Gastroesophageal sphincter (tissue), 4 donors: ENCODE data around the gene TTN. TPM values are rescaled to one million over a fixed set of nuclear protein-coding genes. Genes with fewer than 3 reads are reported as not detected.
"Not testable (repeated sequence)": the region's sequence is repeated elsewhere in the genome, so short reads cannot be mapped to it uniquely, and the experiment has no call there.

Source experiments
- ATAC-seq: fragments of 150-250 bp; one replicate; pipeline ENCODE4 v1.9.1; 2016; ENCODE audit warnings: mild to moderate bottlenecking, moderate library complexity
- H3K27ac ChIP-seq, 4 donors: fragments of 200-600 bp; sonication (generic) in 3 of 4; 1 replicate in 3 of 4; 2 replicates in 1 of 4; pipeline ENCODE4 v1.5.1; 2016 to 2019
- H3K27me3 ChIP-seq: fragments of 200-600 bp; sonication (generic); one replicate; pipeline ENCODE4 v1.5.1; 2019
- H3K36me3 ChIP-seq, 2 donors: fragments of 200-600 bp; sonication (generic); one replicate each; pipeline ENCODE4 v1.5.1; 2019; ENCODE audit warnings: control low read depth in 1 of 2
- H3K4me1 ChIP-seq, 3 donors: fragments of 200-600 bp; sonication (generic); 1 replicate in 2 of 3; 2 replicates in 1 of 3; pipeline ENCODE4 v1.5.1; 2016 to 2019; ENCODE audit warnings: control low read depth in 2 of 3
- H3K4me3 ChIP-seq, 2 donors: fragments of 200-600 bp; sonication (generic); one replicate each; pipeline ENCODE4 v1.5.1; 2019; ENCODE audit warnings: mild to moderate bottlenecking in 1 of 2, moderate library complexity in 1 of 2
- H3K9me3 ChIP-seq, 3 donors: fragments of 200-600 bp; sonication (generic); one replicate each; pipeline ENCODE4 v1.5.1; 2017 to 2019; ENCODE audit warnings: control low read depth in 2 of 3
- CTCF ChIP-seq, 4 experiments: fragments of 200-600 bp in 2 of 4; fragments of 450-650 bp in 2 of 4; sonication (generic) in 1 of 4; IDR thresholded peaks; one replicate each; pipeline ENCODE4 v1.5.1; 2017 to 2019; ENCODE audit warnings: antibody characterized with exemption in 4 of 4, mild to moderate bottlenecking in 2 of 4, moderate library complexity in 2 of 4
- EP300 ChIP-seq: sonication (generic); formaldehyde crosslinking; IDR thresholded peaks from one replicate; pipeline ENCODE4 v1.6.1; 2017; ENCODE audit warnings: antibody characterized with exemption, mild to moderate bottlenecking
- POLR2A ChIP-seq, 2 donors: fragments of 450-650 bp; IDR thresholded peaks; one replicate each; pipeline ENCODE4 v1.6.1; 2017; ENCODE audit warnings: antibody characterized with exemption in 2 of 2, mild to moderate bottlenecking in 2 of 2, moderate library complexity in 1 of 2
- POLR2AphosphoS5 ChIP-seq: sonication (generic); formaldehyde crosslinking; IDR thresholded peaks from one replicate; pipeline ENCODE4 v1.6.1; 2017; ENCODE audit warnings: antibody characterized with exemption
- WGBS, 2 donors: methylation state at CpG; one replicate each; pipeline ENCODE4 v1.1.5; 2018; ENCODE audit warnings: low coverage in 1 of 2; 5-methylcytosine and 5-hydroxymethylcytosine counted together
- total RNA-seq, 4 donors: library from RNA; depleted of rRNA; stranded (reverse); fragments of >200 nt; gene quantifications; one replicate each; pipeline ENCODE4 v1.1.0, GENCODE V29; 2016

The TTN gene
- total RNA-seq, 4 donors from 2014 or later = 5.0 to 12.8 (median 8.3) TPM

- WGBS, 2 donors = 91 to 93% methylated on average over 5 of the region's 5 CpGs
- Histone ChIP-seq H3K4me3 (no peak overlapping the region), H3K36me3 (peaks cover 0 to 27% of the 10 kb centered on the region in 2 donors), H3K4me1 (peaks cover 0 to 12% (median 0%) of the 10 kb centered on the region in 3 donors), H3K9me3 (no peaks in the 10 kb centered on the region), H3K27ac (no peak overlapping the region), H3K27me3 (no peaks in the 10 kb centered on the region)
- TF ChIP-seq EP300 (no peak), CTCF (IDR thresholded peaks at IDR 0.05) (no peak), POLR2A (IDR thresholded peaks at IDR 0.05) (no peak), POLR2AphosphoS5 (no peak)
- no peak for ATAC-seq
Measured at GRCh38 chr2:178528647-178529046, 278.6 kb downstream of the TTN start.

DNA sequence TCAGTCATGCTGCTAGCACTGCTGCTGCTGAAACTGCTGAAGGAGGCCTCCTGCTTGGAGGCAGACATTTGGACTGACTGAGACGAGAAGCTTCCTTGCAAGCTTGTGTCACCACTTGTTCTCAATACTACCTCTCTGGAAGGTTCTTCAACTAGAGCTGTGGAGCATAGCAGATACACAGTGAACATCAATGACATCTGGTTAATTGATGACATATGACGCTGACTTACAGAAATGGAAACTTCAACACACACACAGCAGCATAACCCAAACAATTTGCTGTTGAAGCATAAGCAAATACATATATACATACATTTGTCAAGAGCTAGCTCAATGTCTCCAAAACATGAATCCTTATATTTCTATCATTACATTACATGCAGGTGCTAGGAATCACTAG is 279.6 kb downstream of the TTN start:
- peaks cover 0 to 16% of the 10 kb centered on the region in 2 donors for H3K36me3 ChIP-seq
- no peak overlapping the region for H3K27ac ChIP-seq
- no peak for ATAC-seq
- no peak overlapping the region for H3K4me3 ChIP-seq
- 83 to 100% methylated on average over 1 of the region's 2 CpGs for WGBS, 2 donors
- H3K27me3 ChIP-seq = no peaks in the 10 kb centered on the region
- H3K9me3 ChIP-seq = no peaks in the 10 kb centered on the region
- H3K4me1 ChIP-seq = peaks cover 0 to 12% (median 0%) of the 10 kb centered on the region in 3 donors
- TF ChIP-seq CTCF (IDR thresholded peaks at IDR 0.05) (no peak), EP300 (no peak), POLR2AphosphoS5 (no peak)

DNA sequence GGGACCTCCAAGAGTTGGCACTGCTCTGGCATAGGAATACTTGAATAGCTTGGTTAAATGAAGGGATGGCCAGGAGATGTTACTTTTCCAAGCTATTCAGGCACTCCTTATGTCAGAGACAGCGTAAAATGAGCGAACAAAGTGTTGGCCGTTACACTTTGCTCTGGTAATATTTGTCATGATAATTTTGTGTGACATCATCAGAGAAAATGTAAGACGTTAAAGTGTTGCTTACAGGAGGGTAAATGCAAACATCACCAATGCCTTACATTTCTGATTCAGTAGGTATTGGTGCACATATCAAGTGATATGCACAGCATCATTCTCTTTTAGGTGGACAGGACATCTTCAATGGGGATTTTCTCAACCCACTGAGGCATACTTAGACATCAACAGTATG is 281.0 kb downstream of the TTN start:
- peaks cover 0 to 3% of the 10 kb centered on the region in 2 donors for H3K36me3 ChIP-seq
- H3K4me1 ChIP-seq = peaks cover 0 to 12% (median 0%) of the 10 kb centered on the region in 3 donors
- H3K9me3 ChIP-seq = no peaks in the 10 kb centered on the region
- TF ChIP-seq EP300 (no peak), CTCF (IDR thresholded peaks at IDR 0.05) (no peak), POLR2AphosphoS5 (no peak), POLR2A (IDR thresholded peaks at IDR 0.05) (no peak)
- no peak overlapping the region for H3K4me3 ChIP-seq
- ATAC-seq = no peak
- 94 to 98% methylated on average over 4 of the region's 4 CpGs for WGBS, 2 donors
- no peak overlapping the region for H3K27ac ChIP-seq
- no peaks in the 10 kb centered on the region for H3K27me3 ChIP-seq

GRCh38 chr2:178525460-178525859 is 281.8 kb downstream of the TTN start:
- not testable (repeated sequence) for H3K27ac ChIP-seq, H3K27me3 ChIP-seq, H3K36me3 ChIP-seq, H3K9me3 ChIP-seq, H3K4me3 ChIP-seq, ATAC-seq
- peaks cover 0 to 12% (median 0%) of the 10 kb centered on the region in 3 donors for H3K4me1 ChIP-seq
- WGBS, 2 donors = 71 to 75% methylated on average over 1 of the region's 1 CpG

GRCh38 chr2:178525010-178525409 is 282.2 kb downstream of the TTN start:
- H3K27ac ChIP-seq, H3K9me3 ChIP-seq, H3K4me3 ChIP-seq, H3K27me3 ChIP-seq, H3K36me3 ChIP-seq, ATAC-seq: not testable (repeated sequence)
- H3K4me1 ChIP-seq = peaks cover 0 to 12% (median 0%) of the 10 kb centered on the region in 3 donors
- 60 to 90% methylated on average over 1 to 4 of the region's 5 CpGs for WGBS, 2 donors

GRCh38 chr2:178523596-178524134 is 283.6 kb downstream of the TTN start:
- Histone ChIP-seq H3K9me3 (no peaks in the 10 kb centered on the region), H3K27ac (peak overlapping the region; percentile 35 to 84 (median 77)), H3K4me3 (peak overlapping the region; percentile 60), H3K27me3 (no peaks in the 10 kb centered on the region), H3K4me1 (peaks cover 0 to 12% (median 0%) of the 10 kb centered on the region in 3 donors), H3K36me3 (peaks cover 0 to 12% of the 10 kb centered on the region in 2 donors)
- TF ChIP-seq POLR2A (IDR thresholded peaks at IDR 0.05) (no peak), POLR2AphosphoS5 (no peak), CTCF (IDR thresholded peaks at IDR 0.05) (no peak), EP300 (no peak)
- WGBS, 2 donors = 17 to 39% methylated on average over 6 to 7 of the region's 8 CpGs
- no peak for ATAC-seq
